NCI-H524 treated with DMSO at 0.1 percent for 48 hours (cell line): Measurements from ENCODE around the gene KLHL2.

Experiments
- DNase-seq: peaks from one replicate; lab custom pipeline; 2025; lab: John Stamatoyannopoulos, UW

KLHL2 gene

GRCh38 chr4:165369522-165369921 is 162.2 kb downstream of the KLHL2 start:
- DNase-seq: no peak

- DNase-seq: no peak
These were observed 163.2 kb downstream of the KLHL2 start for GRCh38 chr4:165370530-165370929.
